Measurements from ENCODE around the gene ZBTB12. TPM values are rescaled to one million over a fixed set of nuclear protein-coding genes. Genes with fewer than 3 reads are reported as not detected.

The ZBTB12 gene
- total and polyA plus RNA-seq, 2 of the 8 experiments (the other 6 are each of a cell fraction or from before 2014, with no cell fraction given), result 20.7 to 40.8 TPM

- TF ChIP-seq, protein P1, sequence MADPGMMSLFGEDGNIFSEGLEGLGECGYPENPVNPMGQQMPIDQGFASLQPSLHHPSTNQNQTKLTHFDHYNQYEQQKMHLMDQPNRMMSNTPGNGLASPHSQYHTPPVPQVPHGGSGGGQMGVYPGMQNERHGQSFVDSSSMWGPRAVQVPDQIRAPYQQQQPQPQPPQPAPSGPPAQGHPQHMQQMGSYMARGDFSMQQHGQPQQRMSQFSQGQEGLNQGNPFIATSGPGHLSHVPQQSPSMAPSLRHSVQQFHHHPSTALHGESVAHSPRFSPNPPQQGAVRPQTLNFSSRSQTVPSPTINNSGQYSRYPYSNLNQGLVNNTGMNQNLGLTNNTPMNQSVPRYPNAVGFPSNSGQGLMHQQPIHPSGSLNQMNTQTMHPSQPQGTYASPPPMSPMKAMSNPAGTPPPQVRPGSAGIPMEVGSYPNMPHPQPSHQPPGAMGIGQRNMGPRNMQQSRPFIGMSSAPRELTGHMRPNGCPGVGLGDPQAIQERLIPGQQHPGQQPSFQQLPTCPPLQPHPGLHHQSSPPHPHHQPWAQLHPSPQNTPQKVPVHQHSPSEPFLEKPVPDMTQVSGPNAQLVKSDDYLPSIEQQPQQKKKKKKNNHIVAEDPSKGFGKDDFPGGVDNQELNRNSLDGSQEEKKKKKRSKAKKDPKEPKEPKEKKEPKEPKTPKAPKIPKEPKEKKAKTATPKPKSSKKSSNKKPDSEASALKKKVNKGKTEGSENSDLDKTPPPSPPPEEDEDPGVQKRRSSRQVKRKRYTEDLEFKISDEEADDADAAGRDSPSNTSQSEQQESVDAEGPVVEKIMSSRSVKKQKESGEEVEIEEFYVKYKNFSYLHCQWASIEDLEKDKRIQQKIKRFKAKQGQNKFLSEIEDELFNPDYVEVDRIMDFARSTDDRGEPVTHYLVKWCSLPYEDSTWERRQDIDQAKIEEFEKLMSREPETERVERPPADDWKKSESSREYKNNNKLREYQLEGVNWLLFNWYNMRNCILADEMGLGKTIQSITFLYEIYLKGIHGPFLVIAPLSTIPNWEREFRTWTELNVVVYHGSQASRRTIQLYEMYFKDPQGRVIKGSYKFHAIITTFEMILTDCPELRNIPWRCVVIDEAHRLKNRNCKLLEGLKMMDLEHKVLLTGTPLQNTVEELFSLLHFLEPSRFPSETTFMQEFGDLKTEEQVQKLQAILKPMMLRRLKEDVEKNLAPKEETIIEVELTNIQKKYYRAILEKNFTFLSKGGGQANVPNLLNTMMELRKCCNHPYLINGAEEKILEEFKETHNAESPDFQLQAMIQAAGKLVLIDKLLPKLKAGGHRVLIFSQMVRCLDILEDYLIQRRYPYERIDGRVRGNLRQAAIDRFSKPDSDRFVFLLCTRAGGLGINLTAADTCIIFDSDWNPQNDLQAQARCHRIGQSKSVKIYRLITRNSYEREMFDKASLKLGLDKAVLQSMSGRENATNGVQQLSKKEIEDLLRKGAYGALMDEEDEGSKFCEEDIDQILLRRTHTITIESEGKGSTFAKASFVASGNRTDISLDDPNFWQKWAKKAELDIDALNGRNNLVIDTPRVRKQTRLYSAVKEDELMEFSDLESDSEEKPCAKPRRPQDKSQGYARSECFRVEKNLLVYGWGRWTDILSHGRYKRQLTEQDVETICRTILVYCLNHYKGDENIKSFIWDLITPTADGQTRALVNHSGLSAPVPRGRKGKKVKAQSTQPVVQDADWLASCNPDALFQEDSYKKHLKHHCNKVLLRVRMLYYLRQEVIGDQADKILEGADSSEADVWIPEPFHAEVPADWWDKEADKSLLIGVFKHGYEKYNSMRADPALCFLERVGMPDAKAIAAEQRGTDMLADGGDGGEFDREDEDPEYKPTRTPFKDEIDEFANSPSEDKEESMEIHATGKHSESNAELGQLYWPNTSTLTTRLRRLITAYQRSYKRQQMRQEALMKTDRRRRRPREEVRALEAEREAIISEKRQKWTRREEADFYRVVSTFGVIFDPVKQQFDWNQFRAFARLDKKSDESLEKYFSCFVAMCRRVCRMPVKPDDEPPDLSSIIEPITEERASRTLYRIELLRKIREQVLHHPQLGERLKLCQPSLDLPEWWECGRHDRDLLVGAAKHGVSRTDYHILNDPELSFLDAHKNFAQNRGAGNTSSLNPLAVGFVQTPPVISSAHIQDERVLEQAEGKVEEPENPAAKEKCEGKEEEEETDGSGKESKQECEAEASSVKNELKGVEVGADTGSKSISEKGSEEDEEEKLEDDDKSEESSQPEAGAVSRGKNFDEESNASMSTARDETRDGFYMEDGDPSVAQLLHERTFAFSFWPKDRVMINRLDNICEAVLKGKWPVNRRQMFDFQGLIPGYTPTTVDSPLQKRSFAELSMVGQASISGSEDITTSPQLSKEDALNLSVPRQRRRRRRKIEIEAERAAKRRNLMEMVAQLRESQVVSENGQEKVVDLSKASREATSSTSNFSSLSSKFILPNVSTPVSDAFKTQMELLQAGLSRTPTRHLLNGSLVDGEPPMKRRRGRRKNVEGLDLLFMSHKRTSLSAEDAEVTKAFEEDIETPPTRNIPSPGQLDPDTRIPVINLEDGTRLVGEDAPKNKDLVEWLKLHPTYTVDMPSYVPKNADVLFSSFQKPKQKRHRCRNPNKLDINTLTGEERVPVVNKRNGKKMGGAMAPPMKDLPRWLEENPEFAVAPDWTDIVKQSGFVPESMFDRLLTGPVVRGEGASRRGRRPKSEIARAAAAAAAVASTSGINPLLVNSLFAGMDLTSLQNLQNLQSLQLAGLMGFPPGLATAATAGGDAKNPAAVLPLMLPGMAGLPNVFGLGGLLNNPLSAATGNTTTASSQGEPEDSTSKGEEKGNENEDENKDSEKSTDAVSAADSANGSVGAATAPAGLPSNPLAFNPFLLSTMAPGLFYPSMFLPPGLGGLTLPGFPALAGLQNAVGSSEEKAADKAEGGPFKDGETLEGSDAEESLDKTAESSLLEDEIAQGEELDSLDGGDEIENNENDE (IDR thresholded peaks at IDR 0.05; ENCODE audit: insufficient replicate concordance, low read length), result no peak
- TF ChIP-seq HDAC6 (IDR thresholded peaks at IDR 0.05; ENCODE audit: low read depth, low read length), result no peak
- no peak for TF ChIP-seq GTF2F1 (IDR thresholded peaks at IDR 0.05; ENCODE audit: borderline replicate concordance, low read depth, low read length)
- no peak for TF ChIP-seq TCF12 (IDR thresholded peaks at IDR 0.05; ENCODE audit: low read depth, low read length)
- no peak for TF ChIP-seq MAFK (IDR thresholded peaks at IDR 0.05; ENCODE audit: low read depth, low read length)
- TF ChIP-seq USF2 (IDR thresholded peaks at IDR 0.05; ENCODE audit: low read length), result no peak
- no peak for TF ChIP-seq BACH1 (IDR thresholded peaks at IDR 0.05; ENCODE audit: low read length)
- no peak for TF ChIP-seq POLR2AphosphoS5 (IDR thresholded peaks at IDR 0.05; ENCODE audit: low read depth, low read length)
- no peak for TF ChIP-seq CBX8 (IDR thresholded peaks at IDR 0.05; ENCODE audit: borderline replicate concordance, low read depth, low read length)
- TF ChIP-seq CTBP2 (IDR thresholded peaks at IDR 0.05; ENCODE audit: borderline replicate concordance, insufficient read depth, insufficient read length, low read length), result no peak
- no peak for TF ChIP-seq CBX5 (IDR thresholded peaks at IDR 0.05; ENCODE audit: low read depth, low read length)
These were observed 19.5 kb downstream of the ZBTB12 start (continued) for GRCh38 chr6:31882344-31882743.
